Liver (tissue), 9 donors: ENCODE measurements around the gene DMRTA2. TPM values are rescaled to one million over a fixed set of nuclear protein-coding genes. Genes with fewer than 3 reads are reported as not detected.

Experiments used
- DNase-seq: peaks from one replicate; pipeline ENCODE4 v3.0.0-alpha.2; 2017; ENCODE audit warnings: low spot score
- H3K27ac ChIP-seq, 2 donors: one replicate each; pipeline ENCODE4 v1.7.0; 2013; ENCODE audit warnings: inconsistent platforms in 2 of 2, low read length in 2 of 2, control low read depth in 1 of 2, low read depth in 1 of 2, mild to moderate bottlenecking in 1 of 2
- H3K27me3 ChIP-seq, 4 donors: one replicate each; pipeline versions ENCODE4 v1.6.1 to v1.7.0; 2013; ENCODE audit warnings: low read length in 3 of 4, inconsistent platforms in 1 of 4, mild to moderate bottlenecking in 1 of 4, moderate library complexity in 1 of 4; ENCODE audit not compliant: control insufficient read depth in 4 of 4, insufficient read depth in 4 of 4
- H3K36me3 ChIP-seq, 4 donors: one replicate each; pipeline versions ENCODE4 v1.6.1 to v1.7.0; 2013; ENCODE audit warnings: low read length in 3 of 4, mild to moderate bottlenecking in 3 of 4, low read depth in 1 of 4, moderate library complexity in 1 of 4; ENCODE audit not compliant: control insufficient read depth in 4 of 4, insufficient read depth in 3 of 4
- H3K4me1 ChIP-seq, 4 donors: one replicate each; pipeline versions ENCODE4 v1.6.1 to v1.7.0; 2013; ENCODE audit warnings: low read length in 3 of 4, mild to moderate bottlenecking in 3 of 4, moderate library complexity in 1 of 4; ENCODE audit not compliant: control insufficient read depth in 4 of 4, insufficient read depth in 4 of 4
- H3K4me3 ChIP-seq, 3 donors: one replicate each; pipeline versions ENCODE4 v1.6.1 to v1.7.0; 2013; ENCODE audit warnings: low read length in 3 of 3, control low read depth in 1 of 3, low read depth in 1 of 3, mild to moderate bottlenecking in 1 of 3
- H3K9ac ChIP-seq, 2 donors: one replicate each; pipeline ENCODE4 v1.7.0; 2013; ENCODE audit warnings: low read length in 2 of 2, mild to moderate bottlenecking in 2 of 2, moderate library complexity in 2 of 2, control low read depth in 1 of 2, low read depth in 1 of 2
- H3K9me3 ChIP-seq, 4 donors: one replicate each; pipeline versions ENCODE4 v1.6.1 to v1.7.0; 2013; ENCODE audit warnings: low read length in 3 of 4; ENCODE audit not compliant: control insufficient read depth in 4 of 4
- ATF3 ChIP-seq: IDR thresholded peaks from 2 replicates; pipeline ENCODE4 v1.6.1; 2016; ENCODE audit warnings: antibody characterized with exemption
- CTCF ChIP-seq: fragments of 150-350 bp; IDR thresholded peaks from 2 replicates; pipeline ENCODE4 v1.5.1; 2017; ENCODE audit warnings: improper control_type of control experiment, low read depth, low read length; ENCODE audit not compliant: missing input control
- EGR1 ChIP-seq, 2 donors: IDR thresholded peaks; 2 replicates each; pipeline ENCODE4 v1.6.1; 2016 to 2018; ENCODE audit warnings: antibody characterized with exemption in 2 of 2, low read depth in 2 of 2
- FOXA1 ChIP-seq: IDR thresholded peaks from 2 replicates; pipeline ENCODE4 v1.6.1; 2016; ENCODE audit warnings: antibody characterized with exemption
- FOXA2 ChIP-seq: IDR thresholded peaks from 2 replicates; pipeline ENCODE4 v1.6.1; 2016; ENCODE audit warnings: antibody characterized with exemption
- GABPA ChIP-seq, 2 donors: IDR thresholded peaks in 1 of 2; conservative IDR thresholded peaks in 1 of 2; 2 replicates each; pipeline ENCODE4 v1.6.1; 2016; ENCODE audit warnings: antibody characterized with exemption in 2 of 2, mild to moderate bottlenecking in 1 of 2, moderate library complexity in 1 of 2
- HNF4A ChIP-seq, 2 donors: conservative IDR thresholded peaks; 2 replicates each; pipeline ENCODE4 v1.6.1; 2016; ENCODE audit warnings: antibody characterized with exemption in 2 of 2, mild to moderate bottlenecking in 2 of 2
- HNF4G ChIP-seq: IDR thresholded peaks from 2 replicates; pipeline ENCODE4 v1.6.1; 2016; ENCODE audit warnings: antibody characterized with exemption
- JUND ChIP-seq, 2 donors: IDR thresholded peaks; 2 replicates each; pipeline ENCODE4 v1.6.1; 2016; ENCODE audit warnings: antibody characterized with exemption in 2 of 2
- MAX ChIP-seq: IDR thresholded peaks from 2 replicates; pipeline ENCODE4 v1.6.1; 2016; ENCODE audit warnings: antibody characterized with exemption
- NR2F2 ChIP-seq: IDR thresholded peaks from 2 replicates; pipeline ENCODE4 v1.6.1; 2016; ENCODE audit warnings: antibody characterized with exemption
- RAD21 ChIP-seq, 2 donors: IDR thresholded peaks; 2 replicates each; pipeline ENCODE4 v1.6.1; 2016; ENCODE audit warnings: antibody characterized with exemption in 2 of 2, mild to moderate bottlenecking in 2 of 2
- REST ChIP-seq: IDR thresholded peaks from 2 replicates; pipeline ENCODE4 v1.6.1; 2016; ENCODE audit warnings: antibody characterized with exemption, mild to moderate bottlenecking
- RXRA ChIP-seq, 2 donors: IDR thresholded peaks; 2 replicates each; pipeline ENCODE4 v1.6.1; 2017 to 2018; ENCODE audit warnings: antibody characterized with exemption in 2 of 2, mild to moderate bottlenecking in 1 of 2
- SP1 ChIP-seq: IDR thresholded peaks from 2 replicates; pipeline ENCODE4 v1.6.1; 2018; ENCODE audit warnings: antibody characterized with exemption, mild to moderate bottlenecking
- TAF1 ChIP-seq: conservative IDR thresholded peaks from 2 replicates; pipeline ENCODE4 v1.6.1; 2016; ENCODE audit warnings: antibody characterized with exemption, mild to moderate bottlenecking
- YY1 ChIP-seq: IDR thresholded peaks from 2 replicates; pipeline ENCODE4 v1.6.1; 2016; ENCODE audit warnings: antibody characterized with exemption, mild to moderate bottlenecking
- ZBTB33 ChIP-seq: IDR thresholded peaks from 2 replicates; pipeline ENCODE4 v1.6.1; 2016; ENCODE audit warnings: antibody characterized with exemption
- WGBS: extraction: QIAGEN DNeasy Blood & Tissue Kit; methylation state at CpG from one replicate; pipeline ENCODE4 v1.1.7; 2013; 5-methylcytosine and 5-hydroxymethylcytosine counted together
- polyA plus RNA-seq, 2 donors: library from polyadenylated mRNA; stranded (reverse) in 1 of 2; unstranded in 1 of 2; fragments of 200-250 nt in 1 of 2; fragments of >200 nt in 1 of 2; fragmentation: Nextera tagmentation in 1 of 2; extraction: Ambion mirVana in 1 of 2; gene quantifications; one replicate each; pipeline versions ENCODE4 v1.2.1 to v1.2.3, GENCODE V29; 2013 to 2015
- total RNA-seq, 2 donors: library from RNA; depleted of rRNA; stranded (reverse); fragments of >200 nt; gene quantifications; one replicate each; pipeline ENCODE4 v1.2.3, GENCODE V29; 2014
- donor health status: healthy.
- donor health status: healthy.
- donor health status: healthy.
- donor health status: healthy.
- donor health status: healthy.

DMRTA2 gene
- total and polyA plus RNA-seq, 4 donors: not detected

- no peak overlapping the region for H3K4me3 ChIP-seq
- peaks cover 11 to 27% (median 17%) of the 10 kb centered on the region in 4 donors for H3K27me3 ChIP-seq
- DNase-seq: no peak
- H3K9ac ChIP-seq: no peak overlapping the region
- TF ChIP-seq RXRA (IDR thresholded peaks at IDR 0.05): no peak
- no peak for TF ChIP-seq HNF4G
- TF ChIP-seq ATF3: no peak
- no peak for TF ChIP-seq ZBTB33
- TF ChIP-seq CTCF: no peak
- TF ChIP-seq NR2F2: no peak
- no peak for TF ChIP-seq FOXA2
- no peak for TF ChIP-seq EGR1 (IDR thresholded peaks at IDR 0.05; ENCODE audit: low read depth in 2 of 2)
- no peak for TF ChIP-seq YY1
- TF ChIP-seq RAD21 (IDR thresholded peaks at IDR 0.05): no peak
- TF ChIP-seq GABPA (IDR thresholded peaks at IDR 0.05 in 1 of 2, conservative IDR thresholded peaks at IDR 0.05 in 1 of 2): no peak
- no peak for TF ChIP-seq MAX
- no peak for TF ChIP-seq HNF4A (conservative IDR thresholded peaks at IDR 0.05)
- TF ChIP-seq TAF1: no peak
- TF ChIP-seq JUND (IDR thresholded peaks at IDR 0.05): no peak
- no peak for TF ChIP-seq REST
- no peak for TF ChIP-seq SP1
- TF ChIP-seq FOXA1: no peak
- H3K4me1 ChIP-seq: peaks cover 31 to 55% (median 35%) of the 10 kb centered on the region in 4 donors
- no peaks in the 10 kb centered on the region for H3K36me3 ChIP-seq
- H3K9me3 ChIP-seq: no peaks in the 10 kb centered on the region
- no peak overlapping the region for H3K27ac ChIP-seq
- 8% methylated on average over 21 of the region's 21 CpGs for WGBS
Measured at GRCh38 chr1:50419907-50420677, 3.2 kb downstream of the DMRTA2 start.
